Neuronal stem cell (in vitro differentiated cells): ENCODE measurements around the gene TNNI3K.

Experiments used
- DNase-seq: peaks from one replicate; pipeline ENCODE4 v3.0.0-alpha.2; 2013; ENCODE audit warnings: low spot score
- H2AFZ ChIP-seq: one replicate; pipeline ENCODE4 v1.6.1; 2013; ENCODE audit warnings: mild to moderate bottlenecking, low read length, inconsistent platforms
- H2AK5ac ChIP-seq: 2 replicates; pipeline ENCODE4 v1.6.1; 2013; ENCODE audit warnings: low read depth, mild to moderate bottlenecking, inconsistent platforms, low read length, moderate library complexity, mixed read lengths
- H2BK120ac ChIP-seq: 2 replicates; pipeline ENCODE4 v1.6.1; 2013; ENCODE audit warnings: low read depth, mild to moderate bottlenecking, inconsistent platforms, low read length, moderate library complexity, mixed read lengths
- H2BK12ac ChIP-seq: one replicate; pipeline ENCODE4 v1.6.1; 2013; ENCODE audit warnings: low read length, inconsistent platforms
- H2BK15ac ChIP-seq: 2 replicates; pipeline ENCODE4 v1.6.1; 2013; ENCODE audit warnings: mild to moderate bottlenecking, low read length, inconsistent platforms, mixed read lengths
- H2BK5ac ChIP-seq: one replicate; pipeline ENCODE4 v1.6.1; 2013; ENCODE audit warnings: inconsistent platforms, mild to moderate bottlenecking, low read length, moderate library complexity
- H3K14ac ChIP-seq: one replicate; pipeline ENCODE4 v1.6.1; 2013; ENCODE audit warnings: low read length, inconsistent platforms
- H3K18ac ChIP-seq: 2 replicates; pipeline ENCODE4 v1.6.1; 2013; ENCODE audit warnings: low read length, inconsistent platforms
- H3K23ac ChIP-seq: 2 replicates; pipeline ENCODE4 v1.6.1; 2013; ENCODE audit warnings: low read depth, mild to moderate bottlenecking, mixed read lengths, low read length, inconsistent platforms; ENCODE audit not compliant: poor library complexity
- H3K27ac ChIP-seq: replicated peaks from 3 replicates; pipeline ENCODE4 v1.5.1; 2013; ENCODE audit warnings: low read length, inconsistent platforms
- H3K27me3 ChIP-seq, 3 experiments: 2 replicates each; pipeline ENCODE4 v1.6.1; 2013; ENCODE audit warnings: low read length in 3 of 3, mild to moderate bottlenecking in 2 of 3, inconsistent platforms in 1 of 3, low read depth in 1 of 3, mixed read lengths in 1 of 3, moderate library complexity in 1 of 3; ENCODE audit not compliant: control insufficient read depth in 3 of 3, insufficient read depth in 3 of 3
- H3K36me3 ChIP-seq, 2 donors: replicated peaks in 1 of 2; 2 replicates each; pipeline ENCODE4 v1.6.1; 2013; ENCODE audit warnings: low read length in 2 of 2; ENCODE audit not compliant: control insufficient read depth in 2 of 2, insufficient read depth in 2 of 2
- H3K4ac ChIP-seq: 2 replicates; pipeline ENCODE4 v1.6.1; 2013; ENCODE audit warnings: inconsistent platforms, mild to moderate bottlenecking, low read length, moderate library complexity
- H3K4me1 ChIP-seq, 2 donors: 1 replicate in 1 of 2; 2 replicates in 1 of 2; pipeline ENCODE4 v1.6.1; 2013; ENCODE audit warnings: low read length in 2 of 2, low read depth in 1 of 2; ENCODE audit not compliant: control insufficient read depth in 2 of 2, insufficient read depth in 1 of 2
- H3K4me2 ChIP-seq: one replicate; pipeline ENCODE4 v1.6.1; 2013; ENCODE audit warnings: mild to moderate bottlenecking, low read length, inconsistent platforms; ENCODE audit not compliant: insufficient read depth, poor library complexity, severe bottlenecking
- H3K4me3 ChIP-seq, 2 donors: 2 replicates each; pipeline ENCODE4 v1.5.1; 2013; ENCODE audit warnings: low read length in 2 of 2, mild to moderate bottlenecking in 2 of 2, inconsistent platforms in 1 of 2, moderate library complexity in 1 of 2
- H3K79me1 ChIP-seq: one replicate; pipeline ENCODE4 v1.6.1; 2013; ENCODE audit warnings: low read depth, mild to moderate bottlenecking, inconsistent platforms, low read length, moderate library complexity
- H3K9ac ChIP-seq: one replicate; pipeline ENCODE4 v1.6.1; 2013; ENCODE audit warnings: mild to moderate bottlenecking, low read depth, low read length, inconsistent platforms; ENCODE audit not compliant: poor library complexity
- H3K9me3 ChIP-seq, 2 donors: replicated peaks in 1 of 2; 2 replicates each; pipeline versions ENCODE3 to v1.6.1; 2013; ENCODE audit warnings: low read length in 2 of 2, mild to moderate bottlenecking in 2 of 2, inconsistent platforms in 1 of 2, low read depth in 1 of 2, mixed read lengths in 1 of 2, moderate library complexity in 1 of 2; ENCODE audit not compliant: control insufficient read depth in 2 of 2, insufficient read depth in 1 of 2
- H4K8ac ChIP-seq: one replicate; pipeline ENCODE4 v1.6.1; 2013; ENCODE audit warnings: low read depth, mild to moderate bottlenecking, inconsistent platforms, low read length, moderate library complexity
- H4K91ac ChIP-seq: one replicate; pipeline ENCODE4 v1.6.1; 2013; ENCODE audit warnings: low read length, low read depth, mild to moderate bottlenecking, inconsistent platforms; ENCODE audit not compliant: poor library complexity
- WGBS, 2 donors: extraction: QIAGEN DNeasy Blood & Tissue Kit; methylation state at CpG; one replicate each; pipeline ENCODE4 v1.1.7; 2013; ENCODE audit warnings: missing lambda C conversion rate in 2 of 2, mixed read lengths in 1 of 2; ENCODE audit not compliant: insufficient read length in 2 of 2, insufficient replicate concordance in 1 of 2; ENCODE audit errors: extremely low coverage in 2 of 2; 5-methylcytosine and 5-hydroxymethylcytosine counted together

TNNI3K gene

DNA sequence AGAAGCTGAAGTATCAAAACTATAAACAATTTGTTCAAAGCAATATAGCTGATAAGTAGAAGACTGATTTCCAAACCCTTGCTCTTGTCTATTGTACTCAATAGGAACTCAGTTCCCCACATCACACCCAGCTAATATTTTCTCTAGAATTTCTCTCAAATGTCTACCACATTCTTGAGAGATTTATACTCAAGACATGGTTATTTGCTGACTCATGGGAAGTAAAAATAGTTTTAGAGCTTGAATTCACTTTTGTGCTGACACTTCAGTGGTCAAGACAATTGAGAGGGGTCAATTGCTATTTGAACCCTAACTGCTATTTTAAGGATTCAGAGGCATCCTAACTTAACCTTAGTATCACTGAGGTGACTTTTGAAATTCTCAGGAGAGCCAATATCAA is 99.0 kb downstream of the TNNI3K start:
- Histone ChIP-seq H3K4me1 (peaks cover 0 to 4% of the 10 kb centered on the region in 2 donors), H3K14ac (no peak overlapping the region), H2AK5ac (no peak overlapping the region), H3K36me3 (no peaks in the 10 kb centered on the region), H2AFZ (no peak overlapping the region), H3K4ac (no peak overlapping the region), H2BK5ac (no peak overlapping the region), H3K9ac (no peak overlapping the region), H3K18ac (no peak overlapping the region), H3K23ac (no peak overlapping the region), H3K4me2 (no peak overlapping the region), H3K79me1 (no peaks in the 10 kb centered on the region), H4K91ac (no peak overlapping the region), H3K9me3 (no peaks in the 10 kb centered on the region), H4K8ac (no peak overlapping the region), H3K27me3 (no peaks in the 10 kb centered on the region), H2BK120ac (no peak overlapping the region), H2BK12ac (no peak overlapping the region), H3K27ac (no peak overlapping the region), H3K4me3 (no peak overlapping the region), H2BK15ac (no peak overlapping the region)
- no peak for DNase-seq

DNA sequence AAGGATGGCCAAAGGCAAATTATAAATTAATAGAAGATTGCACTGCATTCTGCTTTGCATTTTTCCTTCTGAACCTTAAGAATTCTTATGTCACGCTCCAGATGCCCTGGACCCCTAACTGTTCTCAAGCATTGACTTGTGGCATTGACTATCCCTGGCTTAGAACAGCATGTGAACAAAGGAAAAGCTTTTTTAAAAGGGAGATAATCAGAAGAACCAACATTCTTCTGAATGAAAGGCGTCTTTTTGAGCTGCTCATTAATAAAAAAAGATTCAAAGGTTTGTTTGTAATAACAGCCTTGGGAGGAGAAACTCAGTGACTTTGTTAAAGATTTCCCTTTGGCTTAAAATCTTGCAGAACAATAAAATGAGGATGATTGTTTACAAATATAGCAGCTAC is 105.5 kb downstream of the TNNI3K start:
- H3K27ac ChIP-seq = peak overlapping the region; percentile 19
- peaks cover 12 to 14% of the 10 kb centered on the region in 2 donors for H3K4me1 ChIP-seq
- no peak overlapping the region for H2BK5ac ChIP-seq
- no peak overlapping the region for H2AK5ac ChIP-seq
- no peak overlapping the region for H3K18ac ChIP-seq
- DNase-seq = peak; percentile 35
- no peak overlapping the region for H4K8ac ChIP-seq
- no peak overlapping the region for H3K14ac ChIP-seq
- no peaks in the 10 kb centered on the region for H3K79me1 ChIP-seq
- H3K4me3 ChIP-seq = no peak overlapping the region
- H3K4ac ChIP-seq = no peak overlapping the region
- no peak overlapping the region for H2AFZ ChIP-seq
- no peaks in the 10 kb centered on the region for H3K9me3 ChIP-seq
- H2BK15ac ChIP-seq = no peak overlapping the region
- H3K23ac ChIP-seq = no peak overlapping the region
- no peaks in the 10 kb centered on the region for H3K36me3 ChIP-seq
- no CpG with 5 or more reads among the region's 2 CpGs for WGBS, 2 donors
- H2BK120ac ChIP-seq = no peak overlapping the region
- H3K27me3 ChIP-seq = no peaks in the 10 kb centered on the region
- H4K91ac ChIP-seq = no peak overlapping the region
- no peak overlapping the region for H2BK12ac ChIP-seq
- no peak overlapping the region for H3K4me2 ChIP-seq
- no peak overlapping the region for H3K9ac ChIP-seq

DNA sequence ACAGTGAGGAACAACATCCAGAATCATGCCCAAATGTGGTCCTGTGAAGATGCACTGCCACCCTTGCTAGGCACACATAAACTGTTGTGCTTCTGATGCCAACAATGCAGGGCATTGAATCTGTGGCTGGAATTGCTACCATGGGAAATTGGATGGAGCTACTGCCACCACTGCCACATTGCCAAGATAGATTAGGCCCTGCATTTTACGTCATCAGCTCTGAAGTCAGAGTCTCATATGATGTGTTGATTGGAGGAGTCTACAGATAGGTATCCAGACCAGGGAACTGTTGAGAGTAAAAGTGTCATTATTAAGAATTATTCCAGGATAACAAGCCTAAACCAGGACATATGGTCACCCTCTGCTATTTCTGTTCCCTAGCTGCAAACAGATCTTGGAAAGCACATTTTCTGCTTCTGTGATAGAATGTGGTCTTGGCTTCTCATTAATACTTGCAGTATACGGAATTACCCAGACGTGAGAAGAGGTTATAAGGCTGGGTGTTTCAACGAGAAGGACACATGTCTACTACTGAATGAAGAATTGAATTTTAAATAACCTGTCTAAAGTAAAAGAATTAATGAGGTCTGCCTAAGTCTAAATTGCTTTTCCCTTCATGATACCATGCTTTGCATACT is 106.6 kb downstream of the TNNI3K start:
- Histone ChIP-seq H2BK5ac (no peak overlapping the region), H3K4me2 (no peak overlapping the region), H3K4me3 (no peak overlapping the region), H2BK15ac (peak overlapping the region; percentile 25), H3K27ac (no peak overlapping the region), H3K23ac (no peak overlapping the region), H3K18ac (peak overlapping the region; percentile 78), H2AFZ (no peak overlapping the region), H3K36me3 (no peaks in the 10 kb centered on the region), H3K4ac (no peak overlapping the region), H3K9me3 (no peaks in the 10 kb centered on the region), H3K27me3 (no peaks in the 10 kb centered on the region), H4K8ac (no peak overlapping the region), H4K91ac (peak overlapping the region; percentile 38), H2AK5ac (no peak overlapping the region), H3K9ac (no peak overlapping the region), H2BK120ac (no peak overlapping the region), H2BK12ac (no peak overlapping the region), H3K14ac (no peak overlapping the region), H3K4me1 (peaks cover 12 to 14% of the 10 kb centered on the region in 2 donors), H3K79me1 (no peaks in the 10 kb centered on the region)
- no peak for DNase-seq
- WGBS, 2 donors = no CpG with 5 or more reads among the region's 4 CpGs

DNA sequence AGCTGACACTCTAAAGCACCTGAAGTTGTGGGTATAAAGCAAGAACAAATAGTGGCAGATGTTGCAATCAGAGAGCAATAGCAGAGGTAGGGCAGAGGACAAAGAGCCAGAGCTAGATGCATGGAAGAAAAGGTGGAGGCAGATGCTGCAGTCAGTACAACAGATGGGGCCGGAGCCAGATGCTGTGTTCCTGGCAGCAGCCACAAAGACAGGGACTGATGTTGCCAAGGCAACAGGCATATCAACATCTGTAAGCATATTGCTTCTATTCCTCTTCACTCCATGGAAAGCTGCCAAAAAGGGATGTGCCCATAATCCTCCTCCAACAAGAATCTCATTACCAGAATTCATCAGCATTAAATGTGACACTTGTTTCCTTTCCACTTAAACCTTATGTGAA is 108.0 kb downstream of the TNNI3K start:
- Histone ChIP-seq H3K4ac (no peak overlapping the region), H2AFZ (no peak overlapping the region), H2BK5ac (no peak overlapping the region), H3K9ac (no peak overlapping the region), H4K91ac (no peak overlapping the region), H3K14ac (no peak overlapping the region), H3K79me1 (no peaks in the 10 kb centered on the region), H3K27ac (no peak overlapping the region), H3K4me1 (peaks cover 12 to 14% of the 10 kb centered on the region in 2 donors), H3K23ac (no peak overlapping the region), H3K4me2 (no peak overlapping the region), H3K18ac (no peak overlapping the region), H2AK5ac (no peak overlapping the region), H3K4me3 (no peak overlapping the region), H3K9me3 (no peaks in the 10 kb centered on the region), H3K36me3 (no peaks in the 10 kb centered on the region), H2BK12ac (no peak overlapping the region), H4K8ac (no peak overlapping the region), H3K27me3 (no peaks in the 10 kb centered on the region), H2BK120ac (no peak overlapping the region), H2BK15ac (no peak overlapping the region)
- WGBS, 2 donors = no CpG with 5 or more reads among the region's 1 CpG
- no peak for DNase-seq
